Brain pericyte (primary cell): ENCODE results near the gene TNNT3.

ENCODE experiments used
- DNase-seq: peaks from one replicate; pipeline ENCODE4 v3.0.0-alpha.2; 2012; ENCODE audit warnings: low read depth, low spot score

TNNT3 gene

GRCh38 chr11:1896923-1897322 lies 22.6 kb upstream of the TNNT3 start:
- DNase-seq, result no peak

GRCh38 chr11:1899090-1899489 lies 20.4 kb upstream of the TNNT3 start:
- no peak for DNase-seq

- no peak for DNase-seq
Observed at GRCh38 chr11:1899686-1900085, 19.8 kb upstream of the TNNT3 start.

GRCh38 chr11:1906181-1906580 lies 13.3 kb upstream of the TNNT3 start:
- DNase-seq, result no peak

GRCh38 chr11:1906611-1907423 lies 12.7 kb upstream of the TNNT3 start:
- no peak for DNase-seq

- DNase-seq, result no peak
Observed at GRCh38 chr11:1908618-1909017, 10.9 kb upstream of the TNNT3 start.

- no peak for DNase-seq
Observed at GRCh38 chr11:1909524-1909923, 10.0 kb upstream of the TNNT3 start.

- no peak for DNase-seq
Observed at GRCh38 chr11:1912289-1912878, 7.1 kb upstream of the TNNT3 start.

- no peak for DNase-seq
Observed at GRCh38 chr11:1913271-1914060, 6.0 kb upstream of the TNNT3 start.

GRCh38 chr11:1915795-1916131 lies 3.7 kb upstream of the TNNT3 start:
- DNase-seq, result no peak

- no peak for DNase-seq
Observed at GRCh38 chr11:1916132-1916985, 3.1 kb upstream of the TNNT3 start.

- DNase-seq, result no peak
Observed at GRCh38 chr11:1916986-1917522, 2.4 kb upstream of the TNNT3 start.

GRCh38 chr11:1917523-1918435 lies 1.7 kb upstream of the TNNT3 start:
- DNase-seq, result no peak

GRCh38 chr11:1918436-1919315 lies 827 bp upstream of the TNNT3 start:
- no peak for DNase-seq

GRCh38 chr11:1920128-1920908 lies 815 bp downstream of the TNNT3 start:
- DNase-seq, result no peak

- DNase-seq, result no peak
Observed at GRCh38 chr11:1920909-1921573, 1.5 kb downstream of the TNNT3 start.

- no peak for DNase-seq
Observed at GRCh38 chr11:1921574-1922141, 2.2 kb downstream of the TNNT3 start.
